NOMO-1 (cell line): ENCODE results near the gene IFIT1.
"Not testable (repeated sequence)": the region's sequence is repeated elsewhere in the genome, so short reads cannot be mapped to it uniquely, and the experiment has no call there.

Source experiments
- DNase-seq, 2 experiments: peaks; one replicate each; lab custom pipeline; 2025; ENCODE audit not compliant: unreplicated experiment in 2 of 2; lab: John Stamatoyannopoulos, UW

IFIT1 gene

DNA sequence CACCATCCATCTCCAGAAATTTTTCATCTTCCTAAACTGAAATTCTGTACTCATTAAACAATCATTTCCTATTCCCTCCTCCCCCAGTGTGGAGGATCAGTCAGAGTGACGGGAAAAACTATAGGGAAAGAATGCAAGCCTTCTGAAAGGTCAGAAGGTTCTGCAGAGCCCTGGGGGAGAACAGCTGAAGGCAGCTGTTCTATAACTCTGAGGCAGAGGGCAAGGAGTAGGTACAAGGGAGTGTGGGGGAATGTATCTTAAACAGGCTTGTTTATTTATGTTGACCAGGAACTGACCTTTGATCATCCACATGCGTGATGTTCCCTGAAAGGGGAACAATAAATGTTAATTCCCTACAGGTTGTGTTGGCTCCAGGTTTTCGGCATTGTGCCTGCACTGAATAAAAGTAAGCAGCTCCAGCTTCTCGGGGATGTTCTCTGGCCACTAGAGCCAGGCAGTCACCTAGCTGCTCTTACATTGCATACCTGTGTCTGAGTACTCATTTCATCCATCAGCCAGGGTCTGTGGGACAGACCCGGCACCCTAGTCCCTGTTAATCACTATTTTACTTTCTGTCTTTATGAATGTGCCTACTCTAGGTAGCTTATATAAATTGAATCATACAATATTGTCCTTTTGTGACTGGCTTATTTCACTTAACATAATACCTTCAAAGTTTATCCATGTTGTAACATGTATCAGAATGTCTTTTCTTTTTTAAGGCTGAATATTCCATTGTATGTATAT, 5.8 kb downstream of the IFIT1 start:
- no peak for DNase-seq

GRCh38 chr10:89399956-89400355, 7.5 kb downstream of the IFIT1 start:
- DNase-seq, result no peak

DNA sequence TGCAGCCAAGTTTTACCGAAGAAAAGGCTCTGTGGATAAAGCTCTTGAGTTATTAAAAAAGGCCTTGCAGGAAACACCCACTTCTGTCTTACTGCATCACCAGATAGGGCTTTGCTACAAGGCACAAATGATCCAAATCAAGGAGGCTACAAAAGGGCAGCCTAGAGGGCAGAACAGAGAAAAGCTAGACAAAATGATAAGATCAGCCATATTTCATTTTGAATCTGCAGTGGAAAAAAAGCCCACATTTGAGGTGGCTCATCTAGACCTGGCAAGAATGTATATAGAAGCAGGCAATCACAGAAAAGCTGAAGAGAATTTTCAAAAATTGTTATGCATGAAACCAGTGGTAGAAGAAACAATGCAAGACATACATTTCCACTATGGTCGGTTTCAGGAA, 10.6 kb downstream of the IFIT1 start:
- no peak for DNase-seq

GRCh38 chr10:89404104-89405047, 12.0 kb downstream of the IFIT1 start:
- DNase-seq, result no peak

DNA sequence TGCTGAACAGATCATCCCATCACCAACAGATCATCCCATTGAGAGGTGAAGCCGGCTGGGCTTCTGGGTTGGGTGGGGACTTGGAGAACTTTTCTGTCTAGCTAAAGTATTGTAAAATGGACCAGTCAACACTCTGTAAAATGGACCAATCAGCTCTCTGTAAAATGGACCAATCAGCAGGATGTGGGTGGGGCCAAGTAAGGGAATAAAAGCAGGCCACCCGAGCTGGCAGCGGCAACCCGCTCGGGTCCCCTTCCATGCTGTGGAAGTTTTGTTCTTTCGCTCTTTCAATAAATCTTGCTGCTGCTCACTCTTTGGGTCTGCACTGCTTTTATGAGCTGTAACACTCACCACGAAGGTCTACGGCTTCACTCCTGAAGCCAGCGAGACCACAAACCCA, 13.8 kb downstream of the IFIT1 start:
- not testable (repeated sequence) for DNase-seq

- not testable (repeated sequence) for DNase-seq
Observed at GRCh38 chr10:89407792-89408191, 15.4 kb downstream of the IFIT1 start.

DNA sequence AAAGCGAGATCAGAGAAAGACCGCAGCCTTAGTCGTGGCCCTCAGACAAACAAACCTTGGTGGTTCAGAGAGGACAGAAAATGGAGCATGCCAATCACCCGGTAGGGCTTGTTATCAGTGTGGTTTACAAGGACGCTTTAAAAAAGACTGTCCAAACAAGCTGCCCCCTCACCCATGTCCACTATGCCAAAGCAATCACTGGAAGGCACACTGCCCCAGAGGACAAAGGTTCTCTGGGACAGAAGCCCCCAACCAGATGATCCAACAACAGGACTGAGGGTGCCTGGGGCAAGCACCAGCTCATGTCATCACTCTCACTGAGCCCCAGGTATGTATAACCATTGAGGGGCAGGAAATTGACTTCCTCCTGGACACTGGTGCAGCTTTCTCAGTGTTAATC, 16.9 kb downstream of the IFIT1 start:
- DNase-seq, result not testable (repeated sequence)

DNA sequence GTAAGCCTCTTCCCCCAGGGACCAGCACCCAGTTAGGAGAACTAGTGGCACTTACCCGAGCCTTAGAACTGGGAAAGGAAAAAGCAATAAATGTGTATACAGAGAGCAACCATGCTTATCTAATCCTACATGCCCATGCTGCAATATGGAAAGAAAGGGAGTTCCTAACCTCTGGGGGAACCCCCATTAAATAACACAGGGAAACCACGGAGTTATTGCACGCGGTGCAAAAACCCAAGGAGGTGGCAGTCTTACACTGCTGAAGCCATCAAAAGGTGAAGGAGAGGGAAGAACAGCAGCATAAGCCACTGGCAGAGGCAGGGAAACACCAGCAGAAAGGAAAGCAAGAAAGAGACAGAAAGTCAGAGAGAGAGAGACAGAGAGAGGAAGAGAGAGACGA, 18.1 kb downstream of the IFIT1 start:
- DNase-seq, result not testable (repeated sequence)

- DNase-seq, result not testable (repeated sequence)
Observed at GRCh38 chr10:89411135-89411534, 18.7 kb downstream of the IFIT1 start.

DNA sequence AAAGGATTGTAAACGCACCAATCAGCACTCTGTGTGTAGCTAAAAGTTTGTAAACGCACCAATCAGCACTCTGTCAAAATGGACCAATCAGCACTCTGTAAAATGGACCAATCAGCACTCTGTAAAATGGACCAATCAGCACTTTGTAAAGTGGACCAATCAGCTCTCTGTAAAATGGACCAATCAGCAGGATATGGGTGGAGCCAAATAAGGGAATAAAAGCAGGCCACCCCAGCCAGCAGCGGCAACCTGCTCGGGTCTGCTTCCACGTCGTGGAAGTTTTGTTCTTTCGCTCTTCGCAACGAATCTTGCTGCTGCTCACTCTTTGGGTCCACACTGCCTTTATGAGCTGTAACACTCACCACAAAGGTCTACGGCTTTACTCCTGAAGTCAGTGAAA, 19.9 kb downstream of the IFIT1 start:
- DNase-seq, result not testable (repeated sequence)

DNA sequence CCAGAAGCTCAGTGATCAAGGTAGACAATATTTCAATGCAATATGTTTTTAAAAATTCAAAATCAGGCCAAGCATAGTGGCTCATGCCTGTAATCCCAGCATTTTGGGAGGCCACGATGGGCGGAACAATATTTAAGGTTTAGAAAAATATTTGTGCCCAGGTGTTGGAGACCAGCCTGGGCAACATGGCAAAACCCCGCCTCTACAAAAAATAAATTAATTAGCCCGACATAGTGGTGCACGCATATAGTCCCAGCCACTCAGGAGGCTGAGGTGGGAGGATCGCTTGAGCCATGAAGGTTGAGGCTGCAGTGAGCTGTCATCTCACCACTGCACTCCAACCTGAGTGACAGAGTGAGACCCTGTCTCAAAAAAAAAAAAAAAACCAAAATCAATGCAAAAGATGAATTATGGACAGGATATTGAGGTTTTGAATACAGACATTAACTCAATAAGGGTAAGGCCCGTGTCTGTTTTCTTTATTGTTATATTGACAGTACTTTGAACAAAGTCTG, 21.0 kb downstream of the IFIT1 start:
- DNase-seq, result no peak

- DNase-seq, result peak; percentile 77 to 78
Observed at GRCh38 chr10:89414146-89414878, 21.9 kb downstream of the IFIT1 start, which contains the start of gene IFIT5. TSS of gene IFIT5 (plus strand) at chr10:89414568. CDS start at chr10:89414799, 231 bp downstream.

DNA sequence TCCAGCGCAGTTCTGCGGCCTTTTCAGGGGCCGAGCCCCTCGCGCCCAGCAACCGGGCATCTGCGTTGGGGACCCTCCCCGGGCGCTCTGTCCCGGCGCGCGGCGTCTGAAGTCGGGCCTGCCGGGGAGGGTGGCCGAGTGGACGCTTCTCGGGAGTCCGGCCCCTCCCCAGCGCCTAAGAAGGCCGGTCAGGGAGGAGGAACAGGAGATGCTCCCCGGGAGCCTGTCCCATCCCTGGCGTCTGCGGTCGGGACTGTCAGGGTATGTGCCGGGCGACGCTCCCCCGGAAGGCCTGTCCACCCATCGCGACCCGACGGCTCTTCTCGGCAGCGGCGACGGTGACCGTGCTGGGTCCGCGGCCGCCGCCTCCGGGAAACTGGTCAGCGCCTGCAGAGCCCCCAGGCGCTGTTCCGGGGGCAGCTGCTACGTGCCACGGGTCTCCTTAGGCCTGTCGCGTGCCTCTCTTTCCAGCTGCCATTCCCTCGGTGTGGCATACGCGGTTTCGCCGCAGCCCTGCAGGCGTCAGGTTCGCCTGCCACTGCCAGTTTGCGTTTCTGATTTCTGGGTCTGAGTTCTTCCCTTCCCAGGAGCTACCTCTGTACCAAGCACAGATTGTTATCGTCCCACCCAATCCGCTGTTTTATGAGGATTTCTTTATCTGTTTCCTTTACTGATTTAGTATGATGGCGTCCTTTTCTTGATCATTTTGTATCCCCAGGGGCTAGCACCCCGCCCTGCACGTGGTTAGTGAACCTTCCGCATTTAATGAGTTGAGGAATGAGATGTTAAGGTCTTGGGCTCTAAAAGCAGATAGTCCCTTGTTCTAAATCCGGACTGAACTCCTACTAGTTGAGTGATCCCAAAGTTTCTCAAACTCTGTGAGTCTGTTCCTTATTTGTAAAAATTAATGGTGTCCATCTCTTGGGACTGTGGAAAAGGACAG, 22.7 kb downstream of the IFIT1 start:
- DNase-seq, result no peak

DNA sequence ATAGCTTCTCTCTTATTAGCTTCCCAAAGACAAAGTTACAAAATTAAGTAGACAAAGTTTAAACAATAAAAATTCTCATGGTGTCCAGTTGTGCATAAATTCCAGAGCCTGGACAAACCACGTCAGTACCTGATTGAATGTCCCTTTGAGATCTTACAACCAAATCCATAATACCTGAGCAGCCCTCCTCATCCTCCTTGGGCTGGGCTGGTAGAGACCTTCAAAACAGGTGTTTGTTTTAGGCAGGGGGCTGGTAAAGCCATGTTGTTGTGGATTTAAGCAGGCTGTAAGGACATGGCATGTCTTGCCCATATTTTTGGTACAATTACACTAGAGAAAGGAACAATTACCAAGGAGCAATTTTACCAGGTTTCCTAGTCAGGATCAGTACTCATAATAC, 24.0 kb downstream of the IFIT1 start:
- no peak for DNase-seq

GRCh38 chr10:89419548-89419947, 27.1 kb downstream of the IFIT1 start:
- DNase-seq, result no peak

- DNase-seq, result no peak
Observed at GRCh38 chr10:89421018-89421476, 28.6 kb downstream of the IFIT1 start.

- no peak for DNase-seq
Observed at GRCh38 chr10:89425000-89425399, 32.6 kb downstream of the IFIT1 start.

DNA sequence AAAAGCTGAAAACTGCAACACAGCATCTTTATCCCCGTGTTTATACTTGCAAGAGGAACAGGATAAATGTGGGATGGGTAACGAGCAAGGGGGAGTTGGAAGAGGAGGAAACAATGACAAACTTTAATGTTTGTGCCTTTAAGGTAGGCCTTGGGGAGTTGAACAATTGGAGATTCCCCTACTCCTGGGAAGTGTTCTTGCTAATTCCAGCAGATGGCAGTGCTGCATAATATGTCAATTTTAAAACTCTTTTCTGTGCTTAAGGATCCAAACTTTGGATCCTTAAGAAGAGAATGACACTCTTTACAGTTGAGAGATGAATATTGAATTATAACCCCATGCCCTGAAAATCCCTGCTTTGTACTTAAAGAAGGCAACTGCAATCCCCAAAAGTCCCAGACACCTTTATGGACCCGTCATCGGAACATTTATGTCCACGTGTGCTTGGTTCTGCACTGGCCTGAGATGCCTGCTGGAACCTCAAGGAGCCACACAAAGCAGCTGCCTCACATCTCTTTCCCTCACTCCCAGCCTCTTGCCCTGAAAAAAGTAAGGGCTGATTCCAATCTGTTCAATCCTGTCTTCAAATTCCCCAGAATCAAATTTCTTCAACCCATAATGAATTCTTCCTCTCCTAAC, 33.9 kb downstream of the IFIT1 start:
- peak in 1 of 2 experiments; percentile 48 for DNase-seq

DNA sequence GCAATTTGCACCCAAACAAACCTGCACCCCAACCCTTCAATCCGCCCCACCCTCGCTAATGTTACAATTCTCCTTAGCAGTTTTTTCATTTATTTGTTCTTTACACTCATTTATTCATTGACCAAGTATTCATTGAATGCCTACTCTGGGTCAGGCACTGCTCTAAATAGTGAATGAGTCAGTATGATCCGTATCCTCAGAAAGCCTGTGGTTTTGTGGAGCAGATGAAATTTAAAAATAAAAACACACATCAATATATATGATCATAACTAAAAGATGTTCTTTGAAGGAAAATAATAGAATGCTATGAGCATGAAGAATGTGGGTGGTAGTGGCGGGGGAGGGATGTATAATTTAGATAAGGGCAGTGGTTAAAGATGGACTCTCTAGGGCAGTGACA, 35.2 kb downstream of the IFIT1 start:
- DNase-seq, result no peak
